DND-41 (cell line): ENCODE results near the gene ALDH1L2.
A peak's percentile ranks its signal among the peaks of the same experiment; 100 is the strongest.
"Not testable (repeated sequence)": the region's sequence is repeated elsewhere in the genome, so short reads cannot be mapped to it uniquely, and the experiment has no call there.

Source experiments
- ATAC-seq: fragments of 200-7000 bp; cut with Tn5 transposase; 3 replicates; pipeline ENCODE4 v1.9.1; 2021; ENCODE audit warnings: low read depth; ENCODE audit not compliant: insufficient read depth
- DNase-seq: peaks from one replicate; pipeline ENCODE4 v3.0.0-alpha.2; 2020
- H2AFZ ChIP-seq: 2 replicates; pipeline ENCODE4 v1.6.0; 2012; ENCODE audit warnings: low read depth, low read length
- H3K27ac ChIP-seq: 2 replicates; pipeline ENCODE4 v1.5.1; 2012; ENCODE audit warnings: low read length, inconsistent platforms
- H3K27me3 ChIP-seq: fragments of 200-600 bp; sonication (generic); 2 replicates; pipeline ENCODE4 v1.6.0; 2012; ENCODE audit warnings: low read length, mild to moderate bottlenecking, inconsistent platforms; ENCODE audit not compliant: insufficient read depth, poor library complexity
- H3K36me3 ChIP-seq: 2 replicates; pipeline ENCODE4 v1.5.1; 2012; ENCODE audit warnings: low read length, inconsistent platforms; ENCODE audit not compliant: insufficient read depth
- H3K4me1 ChIP-seq: 2 replicates; pipeline ENCODE4 v1.5.1; 2012; ENCODE audit warnings: mild to moderate bottlenecking, low read length; ENCODE audit not compliant: insufficient read depth
- H3K4me2 ChIP-seq: 2 replicates; pipeline ENCODE4 v1.6.0; 2012; ENCODE audit warnings: mild to moderate bottlenecking, moderate library complexity, low read length, inconsistent platforms; ENCODE audit not compliant: insufficient read depth
- H3K4me3 ChIP-seq, 2 experiments: fragments of 200-600 bp in 1 of 2; shearing (Covaris generic) in 1 of 2; 2 replicates each; pipeline ENCODE4 v1.5.1; 2012 to 2016; ENCODE audit warnings: inconsistent platforms in 2 of 2, low read length in 2 of 2, mild to moderate bottlenecking in 2 of 2, low read depth in 1 of 2, moderate library complexity in 1 of 2
- H3K79me2 ChIP-seq: 2 replicates; pipeline ENCODE4 v1.6.0; 2012; ENCODE audit warnings: low read length, inconsistent platforms; ENCODE audit not compliant: insufficient read depth
- H3K9ac ChIP-seq: 2 replicates; pipeline ENCODE4 v1.6.0; 2012; ENCODE audit warnings: low read depth, mild to moderate bottlenecking, inconsistent platforms, low read length, moderate library complexity
- H3K9me3 ChIP-seq: 2 replicates; pipeline ENCODE4 v1.5.1; 2012; ENCODE audit warnings: low read length, moderate library complexity, mild to moderate bottlenecking, inconsistent platforms; ENCODE audit not compliant: insufficient read depth, severe bottlenecking
- H4K20me1 ChIP-seq: 2 replicates; pipeline ENCODE4 v1.6.0; 2012; ENCODE audit warnings: low read length; ENCODE audit not compliant: insufficient read depth
- EZH2 ChIP-seq: IDR thresholded peaks from 3 replicates; pipeline ENCODE4 v1.6.1; 2012; ENCODE audit warnings: borderline replicate concordance, low read depth, mild to moderate bottlenecking, moderate library complexity, low read length, inconsistent platforms; ENCODE audit not compliant: severe bottlenecking
- TF ChIP-seq, protein P1 (sequence below): IDR thresholded peaks from 2 replicates; pipeline ENCODE4 v1.5.1; 2012; ENCODE audit warnings: borderline replicate concordance, low read length, moderate library complexity, mild to moderate bottlenecking; ENCODE audit not compliant: poor library complexity, severe bottlenecking; ENCODE audit errors: extremely low read depth

ALDH1L2 gene

DNA sequence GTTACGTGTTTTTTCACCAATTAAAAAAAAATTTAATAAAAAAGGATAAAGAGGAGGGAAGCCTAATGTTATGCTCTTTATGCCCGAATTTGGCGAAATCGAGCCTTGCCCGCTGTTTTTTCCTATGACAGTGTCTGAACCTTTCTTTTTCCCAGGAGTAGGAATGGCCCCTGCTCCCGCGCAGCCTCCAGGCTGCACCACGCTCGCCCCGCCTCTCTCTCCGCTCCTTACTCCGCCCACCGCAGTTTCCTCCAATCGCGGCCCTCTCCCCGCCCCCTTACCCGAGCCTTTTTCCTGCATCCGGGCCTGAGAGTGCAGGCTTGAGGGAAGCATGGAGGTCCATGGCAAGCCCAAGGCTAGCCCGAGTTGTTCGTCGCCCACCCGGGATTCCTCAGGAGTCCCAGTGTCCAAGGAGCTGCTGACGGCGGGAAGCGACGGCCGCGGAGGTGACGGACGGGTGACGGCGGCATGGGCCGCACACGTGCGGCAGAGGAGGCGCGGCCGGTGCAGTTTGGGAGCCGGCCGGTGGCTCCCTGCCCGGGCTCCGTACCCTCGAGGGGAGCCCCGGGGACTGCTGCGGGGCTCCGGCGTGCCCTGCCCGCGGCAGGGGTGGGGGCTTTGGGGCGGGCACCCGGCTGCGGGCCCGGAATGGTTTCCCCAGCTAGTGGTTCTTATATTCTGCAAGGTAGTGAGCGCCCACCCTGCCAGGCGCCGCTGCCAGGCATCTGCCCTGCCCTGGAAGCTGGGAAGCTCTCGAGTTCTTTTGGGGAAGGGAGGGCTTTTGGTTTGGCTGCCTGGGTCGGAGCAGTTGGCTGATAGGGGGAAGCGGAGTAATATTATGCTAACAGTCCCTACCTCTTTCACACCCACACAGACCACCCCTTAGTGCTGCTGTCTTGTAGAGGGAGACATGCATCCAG is 98.0 kb downstream of the ALDH1L2 start, which contains the start of gene NOPCHAP1:
Gene NOPCHAP1, plus strand, starts transcription at position 295 of the 920 bp plus-strand sequence. Its CDS starts 37 bp downstream, at position 332.
- Histone ChIP-seq H3K4me2 (peak within 1 kb of the TSS; percentile 79), H3K9ac (peak within 1 kb of the TSS; percentile 75), H3K27ac (peak within 1 kb of the TSS; percentile 72), H3K4me3 (peak within 1 kb of the TSS; percentile 71 to 91), H2AFZ (peak within 1 kb of the TSS; percentile 97), H3K79me2 (peaks cover 22% of the 10 kb centered on the region), H3K4me1 (peaks cover 26% of the 10 kb centered on the region), H3K36me3 (peaks cover 30% of the 10 kb centered on the region; the same call in 1 of the 2 replicates), H3K27me3 (no peaks in the 10 kb centered on the region), H3K9me3 (no peaks in the 10 kb centered on the region), H4K20me1 (no peaks in the 10 kb centered on the region)
- TF ChIP-seq EZH2: no peak
- TF ChIP-seq, protein P1, sequence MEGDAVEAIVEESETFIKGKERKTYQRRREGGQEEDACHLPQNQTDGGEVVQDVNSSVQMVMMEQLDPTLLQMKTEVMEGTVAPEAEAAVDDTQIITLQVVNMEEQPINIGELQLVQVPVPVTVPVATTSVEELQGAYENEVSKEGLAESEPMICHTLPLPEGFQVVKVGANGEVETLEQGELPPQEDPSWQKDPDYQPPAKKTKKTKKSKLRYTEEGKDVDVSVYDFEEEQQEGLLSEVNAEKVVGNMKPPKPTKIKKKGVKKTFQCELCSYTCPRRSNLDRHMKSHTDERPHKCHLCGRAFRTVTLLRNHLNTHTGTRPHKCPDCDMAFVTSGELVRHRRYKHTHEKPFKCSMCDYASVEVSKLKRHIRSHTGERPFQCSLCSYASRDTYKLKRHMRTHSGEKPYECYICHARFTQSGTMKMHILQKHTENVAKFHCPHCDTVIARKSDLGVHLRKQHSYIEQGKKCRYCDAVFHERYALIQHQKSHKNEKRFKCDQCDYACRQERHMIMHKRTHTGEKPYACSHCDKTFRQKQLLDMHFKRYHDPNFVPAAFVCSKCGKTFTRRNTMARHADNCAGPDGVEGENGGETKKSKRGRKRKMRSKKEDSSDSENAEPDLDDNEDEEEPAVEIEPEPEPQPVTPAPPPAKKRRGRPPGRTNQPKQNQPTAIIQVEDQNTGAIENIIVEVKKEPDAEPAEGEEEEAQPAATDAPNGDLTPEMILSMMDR: no peak
- ATAC-seq (peak; percentile 99), DNase-seq (peak; percentile 94)

DNA sequence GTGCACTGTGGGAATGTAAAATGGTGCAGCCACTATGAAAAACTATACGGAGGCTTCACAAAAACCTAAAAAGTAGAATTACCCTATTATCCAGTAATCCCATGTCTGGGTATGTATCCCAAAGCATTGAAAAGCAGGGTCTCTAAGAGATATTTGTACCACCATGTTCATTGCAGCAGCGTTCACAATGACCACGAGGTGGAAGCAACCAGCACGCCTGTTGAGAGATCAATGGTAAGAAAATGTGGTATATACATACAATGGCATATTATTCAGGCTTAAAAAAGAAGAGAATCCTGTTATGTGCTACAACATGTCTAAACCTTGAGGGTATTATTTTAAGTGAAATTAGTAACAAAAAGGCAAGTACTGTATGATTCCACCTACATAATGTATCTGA is 99.1 kb downstream of the ALDH1L2 start:
- H3K36me3 ChIP-seq: peaks cover 21% of the 10 kb centered on the region; the same call in 1 of the 2 replicates
- ATAC-seq: no peak
- no peaks in the 10 kb centered on the region for H3K9me3 ChIP-seq
- H3K9ac ChIP-seq: peak overlapping the region; percentile 75; the same call in 1 of the 2 replicates
- no peak for TF ChIP-seq EZH2
- TF ChIP-seq, protein P1: no peak
- no peaks in the 10 kb centered on the region for H3K27me3 ChIP-seq
- H3K4me2 ChIP-seq: peak overlapping the region; percentile 79
- H4K20me1 ChIP-seq: no peaks in the 10 kb centered on the region
- no peak overlapping the region; a peak in 1 of 4 replicates for H3K4me3 ChIP-seq
- H3K4me1 ChIP-seq: peaks cover 26% of the 10 kb centered on the region
- H2AFZ ChIP-seq: peak overlapping the region; percentile 97
- peaks cover 19% of the 10 kb centered on the region for H3K79me2 ChIP-seq
- no peak for DNase-seq
- H3K27ac ChIP-seq: no peak overlapping the region

DNA sequence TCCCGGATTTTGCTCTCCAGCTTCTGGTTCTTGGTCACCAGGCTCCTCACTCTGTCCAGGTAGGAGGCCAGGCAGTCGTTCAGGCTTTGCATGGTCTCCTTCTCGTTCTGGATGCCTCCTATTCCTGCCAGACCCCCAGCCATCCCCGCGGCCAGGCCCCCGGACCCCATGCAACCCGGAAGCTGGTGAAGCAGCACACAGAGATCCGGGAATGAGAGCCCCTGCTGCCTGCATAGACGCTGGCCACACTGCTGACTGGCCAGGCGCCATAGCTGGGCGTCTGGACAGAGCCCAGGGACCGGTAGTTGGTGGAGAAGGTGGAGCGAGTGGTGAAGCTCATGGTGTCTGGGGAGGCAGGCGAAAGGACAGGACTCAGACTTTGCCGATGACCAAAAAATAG is 106.6 kb downstream of the ALDH1L2 start:
- not testable (repeated sequence) for DNase-seq, H4K20me1 ChIP-seq

DNA sequence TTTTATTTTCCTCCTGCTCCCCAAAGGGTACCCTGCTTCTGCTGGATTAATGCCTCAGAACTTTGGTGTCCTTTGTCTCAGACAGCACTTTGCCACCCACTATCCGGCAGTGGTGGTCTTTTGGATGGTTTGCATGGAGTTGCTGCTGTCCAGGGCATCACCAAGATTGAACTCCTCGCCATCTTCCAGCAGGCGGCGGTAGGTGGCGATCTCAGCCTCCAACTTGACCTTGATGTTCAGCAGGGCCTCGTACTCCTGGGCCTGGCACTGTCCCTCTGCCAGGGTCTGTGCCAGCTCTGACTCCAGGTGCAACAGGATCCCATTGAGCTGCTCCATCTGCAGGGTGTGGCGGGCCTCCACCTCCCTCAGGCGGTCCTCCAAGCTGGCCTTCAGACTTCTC is 107.6 kb downstream of the ALDH1L2 start:
- no peaks in the 10 kb centered on the region for H3K9me3 ChIP-seq
- H3K4me3 ChIP-seq: no peak overlapping the region
- no peak overlapping the region for H2AFZ ChIP-seq
- H3K4me2 ChIP-seq: no peak overlapping the region
- H3K79me2 ChIP-seq: no peaks in the 10 kb centered on the region
- ATAC-seq (no peak), DNase-seq (no peak)
- no peak overlapping the region for H3K27ac ChIP-seq
- TF ChIP-seq, protein P1: no peak
- TF ChIP-seq EZH2: no peak
- H3K27me3 ChIP-seq: peaks cover 2% of the 10 kb centered on the region
- H4K20me1 ChIP-seq: no peaks in the 10 kb centered on the region
- H3K9ac ChIP-seq: no peak overlapping the region
- H3K4me1 ChIP-seq: no peaks in the 10 kb centered on the region
- H3K36me3 ChIP-seq: no peaks in the 10 kb centered on the region

More for the DNA sequence above, 106.6 kb downstream of the ALDH1L2 start:
- H3K27me3 ChIP-seq, H3K79me2 ChIP-seq, H3K27ac ChIP-seq, H3K4me2 ChIP-seq, H3K9ac ChIP-seq, ATAC-seq, H3K4me3 ChIP-seq, H3K9me3 ChIP-seq, H3K4me1 ChIP-seq, H3K36me3 ChIP-seq, H2AFZ ChIP-seq: not testable (repeated sequence)
